HepG2 (cell line): ENCODE data around the gene IGDCC3. TPM values are rescaled to one million over a fixed set of nuclear protein-coding genes. Genes with fewer than 3 reads are reported as not detected.

Experiments
- FOXC1 ChIP-seq: sonication (generic); formaldehyde crosslinking; IDR thresholded peaks from 2 replicates; pipeline ENCODE4 v1.8.0; 2022; ENCODE audit warnings: mild to moderate bottlenecking, missing genetic modification reagents, borderline replicate concordance
- KLF6 ChIP-seq: IDR thresholded peaks from 2 replicates; pipeline ENCODE4 v1.8.0; 2016; ENCODE audit warnings: missing biosample characterization, missing genetic modification reagents
- MTERF4 ChIP-seq: sonication (generic); formaldehyde crosslinking; IDR thresholded peaks from 2 replicates; pipeline ENCODE4 v1.8.0; 2023; ENCODE audit warnings: mild to moderate bottlenecking, missing genetic modification reagents
- NFAT5 ChIP-seq: sonication (generic); formaldehyde crosslinking; IDR thresholded peaks from 2 replicates; pipeline ENCODE4 v1.4.0; 2020; ENCODE audit warnings: missing genetic modification reagents
- NRL ChIP-seq: sonication (generic); formaldehyde crosslinking; IDR thresholded peaks from 2 replicates; pipeline ENCODE4 v1.5.0; 2020; ENCODE audit warnings: missing genetic modification reagents, mild to moderate bottlenecking, moderate library complexity, borderline replicate concordance
- PAWR ChIP-seq: sonication (generic); formaldehyde crosslinking; IDR thresholded peaks from 2 replicates; pipeline ENCODE4 v1.4.0; 2020; ENCODE audit warnings: missing genetic modification reagents, mild to moderate bottlenecking, borderline replicate concordance
- PHF20 ChIP-seq: sonication (generic); formaldehyde crosslinking; IDR thresholded peaks from 2 replicates; pipeline ENCODE4 v1.5.0; 2020; ENCODE audit warnings: mild to moderate bottlenecking, missing genetic modification reagents
- RFX3 ChIP-seq: IDR thresholded peaks from 2 replicates; pipeline ENCODE4 v1.6.1; 2016; ENCODE audit warnings: missing biosample characterization, missing genetic modification reagents
- RFX5 ChIP-seq: IDR thresholded peaks from 2 replicates; pipeline ENCODE4 v1.6.1; 2011; ENCODE audit warnings: low read depth, low read length, improper control_type of control experiment
- TFDP2 ChIP-seq: sonication (generic); formaldehyde crosslinking; IDR thresholded peaks from 2 replicates; pipeline ENCODE4 v1.4.0; 2020; ENCODE audit warnings: missing genetic modification reagents
- TSC22D2 ChIP-seq: sonication (generic); formaldehyde crosslinking; IDR thresholded peaks from 2 replicates; pipeline ENCODE4 v1.5.1; 2020; ENCODE audit warnings: missing genetic modification reagents, mild to moderate bottlenecking, borderline replicate concordance
- ZBTB34 ChIP-seq: sonication (generic); formaldehyde crosslinking; IDR thresholded peaks from 2 replicates; pipeline ENCODE4 v1.8.0; 2022; ENCODE audit warnings: mild to moderate bottlenecking, missing genetic modification reagents
- ZFP62 ChIP-seq: sonication (generic); formaldehyde crosslinking; IDR thresholded peaks from 2 replicates; pipeline ENCODE4 v1.4.0; 2020; ENCODE audit warnings: missing genetic modification reagents
- ZKSCAN5 ChIP-seq: sonication (generic); formaldehyde crosslinking; IDR thresholded peaks from 2 replicates; pipeline ENCODE4 v1.5.1; 2020; ENCODE audit warnings: mild to moderate bottlenecking, missing genetic modification reagents
- ZMYM4 ChIP-seq: sonication (generic); formaldehyde crosslinking; IDR thresholded peaks from 2 replicates; pipeline ENCODE4 v1.8.1; 2023; ENCODE audit warnings: mild to moderate bottlenecking, missing genetic modification reagents
- ZNF143 ChIP-seq: sonication (generic); formaldehyde crosslinking; IDR thresholded peaks from 2 replicates; pipeline ENCODE4 v1.4.0; 2020; ENCODE audit warnings: missing genetic modification reagents
- ZNF24 ChIP-seq: fragments of 450-650 bp; IDR thresholded peaks from 2 replicates; pipeline ENCODE4 v1.6.1; 2017; ENCODE audit warnings: antibody characterized with exemption, mild to moderate bottlenecking
- ZNF570 ChIP-seq: sonication (generic); formaldehyde crosslinking; IDR thresholded peaks from 2 replicates; pipeline ENCODE4 v1.4.0; 2020; ENCODE audit warnings: mild to moderate bottlenecking, missing genetic modification reagents, borderline replicate concordance
- ZNF784 ChIP-seq: sonication (generic); formaldehyde crosslinking; IDR thresholded peaks from 2 replicates; pipeline ENCODE4 v1.5.1; 2020; ENCODE audit warnings: missing genetic modification reagents, mild to moderate bottlenecking, borderline replicate concordance
- polyA plus RNA-seq, 8 experiments: library from polyadenylated mRNA; depleted of rRNA in 3 of 8; stranded (reverse) in 7 of 8; unstranded in 1 of 8; fragments of >200 nt; fragmentation: Illumina TruSeq in 4 of 8; extraction: Trizol in 4 of 8; gene quantifications; 2 replicates each; pipeline versions ENCODE4 v1.2.1 to v1.2.3, GENCODE V29; 2011 to 2016; ENCODE audit warnings: low read depth in 4 of 8, missing spikeins in 1 of 8, mixed read lengths in 1 of 8; ENCODE audit not compliant: insufficient read depth in 1 of 8
- total RNA-seq, 5 experiments: library from RNA; depleted of rRNA; stranded (reverse); fragments of >200 nt; fragmentation: Illumina TruSeq; extraction: Trizol; gene quantifications; 2 replicates each; pipeline ENCODE4 v1.2.3, GENCODE V29; 2016; ENCODE audit warnings: low read depth in 1 of 5

Gene IGDCC3
- total and polyA plus RNA-seq, 2 of the 13 experiments (the other 11 are each of a cell fraction or from before 2014, with no cell fraction given), result 30.1 to 51.8 TPM

GRCh38 chr15:65377105-65377975 is 462 bp downstream of the IGDCC3 start (continued):
- no peak for TF ChIP-seq NFAT5 (CRISPR knock-in tag)
- no peak for TF ChIP-seq ZNF570 (CRISPR knock-in tag)
- TF ChIP-seq KLF6, result no peak
- no peak for TF ChIP-seq NRL (CRISPR knock-in tag)
- TF ChIP-seq PHF20 (CRISPR knock-in tag), result no peak; the same call in 1 of the 2 replicates
- TF ChIP-seq FOXC1 (CRISPR knock-in tag), result peak; percentile 85; the same call in 1 of the 2 replicates
- no peak for TF ChIP-seq ZNF24
- no peak for TF ChIP-seq ZNF784 (CRISPR knock-in tag)
- TF ChIP-seq RFX5, result no peak
- TF ChIP-seq TFDP2 (CRISPR knock-in tag), result peak; percentile 23; the same call in 1 of the 2 replicates
- TF ChIP-seq ZNF143, result no peak
- no peak for TF ChIP-seq PAWR (CRISPR knock-in tag)
- no peak for TF ChIP-seq MTERF4 (CRISPR knock-in tag)
- no peak; the same call in 1 of the 2 replicates for TF ChIP-seq ZMYM4
- TF ChIP-seq ZKSCAN5, result no peak
- TF ChIP-seq RFX3 (CRISPR knock-in tag), result no peak
- no peak for TF ChIP-seq ZFP62 (CRISPR knock-in tag)
- no peak for TF ChIP-seq ZBTB34
- TF ChIP-seq TSC22D2 (CRISPR knock-in tag), result no peak
